ENCODE results near the gene NECTIN3.

Gene NECTIN3

GRCh38 chr3:111106993-111107661, 35.5 kb downstream of the NECTIN3 start:
- 0 out of 2 replicates have a peak, but pooled peaks cover 4% of the 10 kb centered on the region for H3K36me3 ChIP-seq (ENCODE audit: insufficient read depth, low read length)
- H3K4me1 ChIP-seq (ENCODE audit: insufficient read depth, low read length), result peaks cover 29% of the 10 kb centered on the region
- no peaks in the 10 kb centered on the region for H3K27me3 ChIP-seq (ENCODE audit: insufficient read depth, low read length, poor library complexity)
- DNase-seq (no peak), ATAC-seq (ENCODE audit: insufficient read depth, low read depth) (no peak; the same call in 2 of the 3 replicates)
- H3K9ac ChIP-seq (ENCODE audit: low read depth, low read length), result no peak overlapping the region
- peaks cover 100% of the 10 kb centered on the region for H3K79me2 ChIP-seq (ENCODE audit: insufficient read depth, low read length)
- H3K4me3 ChIP-seq (ENCODE audit: low read depth in 1 of 2, low read length in 2 of 2), result no peak overlapping the region
- no peak overlapping the region for H3K27ac ChIP-seq (ENCODE audit: low read length)
- peaks cover 5% of the 10 kb centered on the region; the same call in 1 of the 2 replicates for H4K20me1 ChIP-seq (ENCODE audit: insufficient read depth, low read length)
- peaks cover 4% of the 10 kb centered on the region for H3K9me3 ChIP-seq (ENCODE audit: insufficient read depth, low read length, severe bottlenecking)
- no peak overlapping the region for H2AFZ ChIP-seq (ENCODE audit: low read depth, low read length)
- TF ChIP-seq CTCF (IDR thresholded peaks at IDR 0.05; ENCODE audit: borderline replicate concordance, extremely low read depth, low read length, poor library complexity, severe bottlenecking), result no peak
- TF ChIP-seq EZH2 (IDR thresholded peaks at IDR 0.05; ENCODE audit: borderline replicate concordance, low read depth, low read length, severe bottlenecking), result no peak
- no peak overlapping the region for H3K4me2 ChIP-seq (ENCODE audit: insufficient read depth, low read length)

GRCh38 chr3:111107662-111108035, 36.0 kb downstream of the NECTIN3 start:
- Histone ChIP-seq H3K9ac (ENCODE audit: low read depth, low read length) (no peak overlapping the region), H4K20me1 (ENCODE audit: insufficient read depth, low read length) (peaks cover 5% of the 10 kb centered on the region; the same call in 1 of the 2 replicates), H3K27ac (ENCODE audit: low read length) (no peak overlapping the region), H3K4me2 (ENCODE audit: insufficient read depth, low read length) (no peak overlapping the region), H2AFZ (ENCODE audit: low read depth, low read length) (no peak overlapping the region), H3K27me3 (ENCODE audit: insufficient read depth, low read length, poor library complexity) (no peaks in the 10 kb centered on the region), H3K36me3 (ENCODE audit: insufficient read depth, low read length) (0 out of 2 replicates have a peak, but pooled peaks cover 4% of the 10 kb centered on the region), H3K4me1 (ENCODE audit: insufficient read depth, low read length) (peaks cover 25% of the 10 kb centered on the region), H3K79me2 (ENCODE audit: insufficient read depth, low read length) (peaks cover 98% of the 10 kb centered on the region), H3K9me3 (ENCODE audit: insufficient read depth, low read length, severe bottlenecking) (peaks cover 3% of the 10 kb centered on the region), H3K4me3 (ENCODE audit: low read depth in 1 of 2, low read length in 2 of 2) (no peak overlapping the region)
- no peak for TF ChIP-seq CTCF (IDR thresholded peaks at IDR 0.05; ENCODE audit: borderline replicate concordance, extremely low read depth, low read length, poor library complexity, severe bottlenecking)
- TF ChIP-seq EZH2 (IDR thresholded peaks at IDR 0.05; ENCODE audit: borderline replicate concordance, low read depth, low read length, severe bottlenecking), result no peak
- no peak for DNase-seq
- ATAC-seq (ENCODE audit: insufficient read depth, low read depth), result no peak

GRCh38 chr3:111112913-111113312, 41.3 kb downstream of the NECTIN3 start:
- no peak overlapping the region for H3K4me3 ChIP-seq (ENCODE audit: low read depth in 1 of 2, low read length in 2 of 2)
- peaks cover 82% of the 10 kb centered on the region for H3K79me2 ChIP-seq (ENCODE audit: insufficient read depth, low read length)
- 0 out of 2 replicates have a peak, but pooled peaks cover 5% of the 10 kb centered on the region for H4K20me1 ChIP-seq (ENCODE audit: insufficient read depth, low read length)
- peaks cover 4% of the 10 kb centered on the region; the same call in 1 of the 2 replicates for H3K4me1 ChIP-seq (ENCODE audit: insufficient read depth, low read length)
- no peak overlapping the region for H3K27ac ChIP-seq (ENCODE audit: low read length)
- DNase-seq (no peak), ATAC-seq (ENCODE audit: insufficient read depth, low read depth) (no peak)
- no peak overlapping the region for H2AFZ ChIP-seq (ENCODE audit: low read depth, low read length)
- H3K36me3 ChIP-seq (ENCODE audit: insufficient read depth, low read length), result peaks cover 20% of the 10 kb centered on the region; the same call in 1 of the 2 replicates
- no peaks in the 10 kb centered on the region for H3K27me3 ChIP-seq (ENCODE audit: insufficient read depth, low read length, poor library complexity)
- H3K9me3 ChIP-seq (ENCODE audit: insufficient read depth, low read length, severe bottlenecking), result no peaks in the 10 kb centered on the region
- no peak overlapping the region for H3K9ac ChIP-seq (ENCODE audit: low read depth, low read length)
- TF ChIP-seq EZH2 (IDR thresholded peaks at IDR 0.05; ENCODE audit: borderline replicate concordance, low read depth, low read length, severe bottlenecking), result no peak
- TF ChIP-seq CTCF (IDR thresholded peaks at IDR 0.05; ENCODE audit: borderline replicate concordance, extremely low read depth, low read length, poor library complexity, severe bottlenecking), result no peak
- no peak overlapping the region for H3K4me2 ChIP-seq (ENCODE audit: insufficient read depth, low read length)
